SK-N-SH treated with all-trans-retinoic acid at 6 μM for 48 hours (cell line): ENCODE results near the gene FANCE.

Experiments
- ATAC-seq: fragments of 200-7000 bp; cut with Tn5 transposase; 3 replicates; pipeline ENCODE4 v1.9.1; 2020; ENCODE audit warnings: mild to moderate bottlenecking, moderate library complexity
- ARNTL ChIP-seq: fragments of 450-650 bp; formaldehyde crosslinking; IDR thresholded peaks from 2 replicates; pipeline ENCODE4 v1.5.0; 2020; ENCODE audit warnings: low read depth, mild to moderate bottlenecking, moderate library complexity, borderline replicate concordance
- BACH2 ChIP-seq: fragments of 250-450 bp; sonication (Bioruptor Pico); IDR thresholded peaks from 2 replicates; pipeline ENCODE4 v1.9.0; 2021; ENCODE audit warnings: mild to moderate bottlenecking, borderline replicate concordance
- CSDC2 ChIP-seq: fragments of 250-450 bp; sonication (Bioruptor Pico); IDR thresholded peaks from 2 replicates; pipeline ENCODE4 v1.5.0; 2020; ENCODE audit warnings: mild to moderate bottlenecking, moderate library complexity
- CSRNP3 ChIP-seq: fragments of 250-450 bp; sonication (Bioruptor Pico); IDR thresholded peaks from 2 replicates; pipeline ENCODE4 v1.5.1; 2021; ENCODE audit warnings: mild to moderate bottlenecking, moderate library complexity
- GLIS3 ChIP-seq: fragments of 250-450 bp; sonication (Bioruptor Pico); IDR thresholded peaks from 2 replicates; pipeline ENCODE4 v1.5.0; 2020; ENCODE audit warnings: mild to moderate bottlenecking, moderate library complexity
- ISL1 ChIP-seq: fragments of 250-450 bp; sonication (Bioruptor Pico); IDR thresholded peaks from 2 replicates; pipeline ENCODE4 v2.1.2; 2022; ENCODE audit warnings: mild to moderate bottlenecking, moderate library complexity
- OSR1 ChIP-seq: fragments of 250-450 bp; sonication (Bioruptor Pico); IDR thresholded peaks from 2 replicates; pipeline ENCODE4 v1.8.0; 2022; ENCODE audit warnings: moderate library complexity, mild to moderate bottlenecking, inconsistent platforms
- PATZ1 ChIP-seq: fragments of 250-450 bp; sonication (Bioruptor Pico); IDR thresholded peaks from 2 replicates; pipeline ENCODE4 v1.8.0; 2020; ENCODE audit warnings: mild to moderate bottlenecking, moderate library complexity, borderline replicate concordance
- PPARA ChIP-seq: fragments of 250-450 bp; sonication (Bioruptor Pico); IDR thresholded peaks from 2 replicates; pipeline ENCODE4 v1.5.0; 2020; ENCODE audit warnings: mild to moderate bottlenecking, borderline replicate concordance
- RARB ChIP-seq: fragments of 250-450 bp; sonication (Bioruptor Pico); IDR thresholded peaks from 2 replicates; pipeline ENCODE4 v1.8.0; 2021; ENCODE audit warnings: mild to moderate bottlenecking, moderate library complexity
- SNAI2 ChIP-seq: fragments of 250-450 bp; sonication (Bioruptor Pico); IDR thresholded peaks from 2 replicates; pipeline ENCODE4 v1.5.0; 2020; ENCODE audit warnings: mild to moderate bottlenecking, moderate library complexity
- TCF4 ChIP-seq: fragments of 250-450 bp; sonication (Bioruptor Pico); IDR thresholded peaks from 2 replicates; pipeline ENCODE4 v1.8.0; 2021; ENCODE audit warnings: mild to moderate bottlenecking, moderate library complexity, borderline replicate concordance
- TOX ChIP-seq: fragments of 250-450 bp; sonication (Bioruptor Pico); IDR thresholded peaks from 2 replicates; pipeline ENCODE4 v1.8.0; 2021; ENCODE audit warnings: mild to moderate bottlenecking, moderate library complexity, borderline replicate concordance
- TSHZ2 ChIP-seq: fragments of 250-450 bp; sonication (Bioruptor Pico); IDR thresholded peaks from 2 replicates; pipeline ENCODE4 v1.5.0; 2020; ENCODE audit warnings: mild to moderate bottlenecking, moderate library complexity
- ZC3H10 ChIP-seq: fragments of 250-450 bp; sonication (Bioruptor Pico); IDR thresholded peaks from 2 replicates; pipeline ENCODE4 v1.5.1; 2021; ENCODE audit warnings: mild to moderate bottlenecking, moderate library complexity
- ZFP3 ChIP-seq: fragments of 250-450 bp; sonication (Bioruptor Pico); IDR thresholded peaks from 2 replicates; pipeline ENCODE4 v1.5.0; 2020; ENCODE audit warnings: mild to moderate bottlenecking, moderate library complexity
- ZFP30 ChIP-seq: fragments of 450-650 bp; formaldehyde crosslinking; IDR thresholded peaks from 2 replicates; pipeline ENCODE4 v1.5.0; 2022; ENCODE audit warnings: mild to moderate bottlenecking, moderate library complexity
- ZNF565 ChIP-seq: fragments of 450-650 bp; formaldehyde crosslinking; conservative IDR thresholded peaks from 2 replicates; pipeline ENCODE4 v1.5.0; 2020; ENCODE audit warnings: low read depth, mild to moderate bottlenecking, moderate library complexity
- ZNF70 ChIP-seq: fragments of 450-650 bp; formaldehyde crosslinking; IDR thresholded peaks from 2 replicates; pipeline ENCODE4 v1.5.0; 2020; ENCODE audit warnings: mild to moderate bottlenecking, moderate library complexity
- ZNF8 ChIP-seq: fragments of 450-650 bp; formaldehyde crosslinking; IDR thresholded peaks from 2 replicates; pipeline ENCODE4 v1.5.0; 2020; ENCODE audit warnings: mild to moderate bottlenecking, moderate library complexity
- TF ChIP-seq, protein P1 (sequence below): fragments of 250-450 bp; sonication (Bioruptor Pico); IDR thresholded peaks from 2 replicates; pipeline ENCODE4 v1.8.0; 2021; ENCODE audit warnings: low read depth, mild to moderate bottlenecking, moderate library complexity, borderline replicate concordance
- TF ChIP-seq, protein P2 (sequence below): fragments of 250-450 bp; sonication (Bioruptor Pico); IDR thresholded peaks from 2 replicates; pipeline ENCODE4 v1.5.1; 2020; ENCODE audit warnings: low read depth, mild to moderate bottlenecking, moderate library complexity

FANCE gene

DNA sequence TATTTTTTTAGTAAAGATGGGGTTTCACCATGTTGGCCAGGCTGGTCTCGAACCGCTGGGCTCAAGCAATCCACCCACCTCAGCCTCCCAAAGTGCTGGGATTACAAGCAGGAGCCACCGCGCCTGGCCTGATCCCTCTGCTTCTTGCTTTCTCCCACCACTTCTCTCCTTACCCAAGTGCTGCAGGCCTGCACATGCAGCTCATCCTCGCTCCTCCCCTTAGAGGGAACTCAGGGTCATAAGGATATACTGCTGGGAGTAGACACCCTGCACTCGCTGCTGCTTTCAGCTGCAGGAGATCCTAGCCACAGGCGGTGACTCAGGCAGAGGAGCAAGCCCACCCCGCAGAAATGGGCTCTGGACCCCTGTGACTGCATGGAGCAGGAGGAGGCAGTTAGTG, 40.0 kb upstream of the FANCE start:
- TF ChIP-seq ZNF8 (CRISPR knock-in tag) (no peak), TCF4 (CRISPR knock-in tag) (no peak), GLIS3 (no peak), RARB (CRISPR knock-in tag) (no peak)

DNA sequence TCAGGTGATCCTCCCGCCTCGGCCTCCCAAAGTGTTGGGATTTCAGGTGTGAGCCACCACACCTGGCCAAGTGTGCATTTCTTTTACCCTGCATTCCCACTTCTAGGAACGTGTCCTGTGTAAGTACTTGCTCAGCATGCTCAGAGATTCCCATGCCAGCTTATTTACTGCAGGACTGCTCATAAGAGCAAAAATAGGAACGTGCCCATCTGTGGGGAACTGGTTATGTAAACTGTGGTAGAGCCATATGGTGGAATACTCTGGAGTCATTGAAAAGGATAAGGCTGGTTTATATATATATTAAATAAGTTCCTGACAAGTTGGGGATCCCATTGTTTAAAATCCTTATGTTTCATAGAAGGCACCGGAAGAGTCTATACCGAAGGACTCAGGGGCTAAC, 38.2 kb upstream of the FANCE start:
- TF ChIP-seq PATZ1 (CRISPR knock-in tag), result no peak
- no peak for TF ChIP-seq ISL1
- TF ChIP-seq TSHZ2 (CRISPR knock-in tag), result no peak
- no peak for TF ChIP-seq SNAI2 (CRISPR knock-in tag)
- TF ChIP-seq, protein P1, sequence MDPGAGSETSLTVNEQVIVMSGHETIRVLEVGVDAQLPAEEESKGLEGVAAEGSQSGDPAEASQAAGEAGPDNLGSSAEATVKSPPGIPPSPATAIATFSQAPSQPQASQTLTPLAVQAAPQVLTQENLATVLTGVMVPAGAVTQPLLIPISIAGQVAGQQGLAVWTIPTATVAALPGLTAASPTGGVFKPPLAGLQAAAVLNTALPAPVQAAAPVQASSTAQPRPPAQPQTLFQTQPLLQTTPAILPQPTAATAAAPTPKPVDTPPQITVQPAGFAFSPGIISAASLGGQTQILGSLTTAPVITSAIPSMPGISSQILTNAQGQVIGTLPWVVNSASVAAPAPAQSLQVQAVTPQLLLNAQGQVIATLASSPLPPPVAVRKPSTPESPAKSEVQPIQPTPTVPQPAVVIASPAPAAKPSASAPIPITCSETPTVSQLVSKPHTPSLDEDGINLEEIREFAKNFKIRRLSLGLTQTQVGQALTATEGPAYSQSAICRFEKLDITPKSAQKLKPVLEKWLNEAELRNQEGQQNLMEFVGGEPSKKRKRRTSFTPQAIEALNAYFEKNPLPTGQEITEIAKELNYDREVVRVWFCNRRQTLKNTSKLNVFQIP, result no peak
- TF ChIP-seq PPARA, result no peak

More for the DNA sequence above, 40.0 kb upstream of the FANCE start:
- no peak for ATAC-seq

GRCh38 chr6:35415065-35415891, 36.9 kb upstream of the FANCE start:
- TF ChIP-seq ZNF8 (CRISPR knock-in tag), result no peak
- TF ChIP-seq OSR1, result no peak
- no peak for TF ChIP-seq CSDC2 (CRISPR knock-in tag)
- TF ChIP-seq ISL1, result no peak
- TF ChIP-seq TSHZ2 (CRISPR knock-in tag), result no peak
- TF ChIP-seq PATZ1 (CRISPR knock-in tag), result no peak
- TF ChIP-seq ZNF70 (CRISPR knock-in tag), result no peak
- no peak for TF ChIP-seq ZC3H10 (CRISPR knock-in tag)
- TF ChIP-seq ZFP3, result no peak
- TF ChIP-seq ZFP30 (CRISPR knock-in tag), result no peak
- no peak for TF ChIP-seq SNAI2 (CRISPR knock-in tag)
- no peak for TF ChIP-seq TCF4 (CRISPR knock-in tag)
- TF ChIP-seq, protein P2, sequence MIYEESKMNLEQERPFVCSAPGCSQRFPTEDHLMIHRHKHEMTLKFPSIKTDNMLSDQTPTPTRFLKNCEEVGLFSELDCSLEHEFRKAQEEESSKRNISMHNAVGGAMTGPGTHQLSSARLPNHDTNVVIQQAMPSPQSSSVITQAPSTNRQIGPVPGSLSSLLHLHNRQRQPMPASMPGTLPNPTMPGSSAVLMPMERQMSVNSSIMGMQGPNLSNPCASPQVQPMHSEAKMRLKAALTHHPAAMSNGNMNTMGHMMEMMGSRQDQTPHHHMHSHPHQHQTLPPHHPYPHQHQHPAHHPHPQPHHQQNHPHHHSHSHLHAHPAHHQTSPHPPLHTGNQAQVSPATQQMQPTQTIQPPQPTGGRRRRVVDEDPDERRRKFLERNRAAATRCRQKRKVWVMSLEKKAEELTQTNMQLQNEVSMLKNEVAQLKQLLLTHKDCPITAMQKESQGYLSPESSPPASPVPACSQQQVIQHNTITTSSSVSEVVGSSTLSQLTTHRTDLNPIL, result no peak
- TF ChIP-seq ZNF565, result no peak
- TF ChIP-seq ARNTL (CRISPR knock-in tag), result no peak
- TF ChIP-seq PPARA, result no peak
- TF ChIP-seq BACH2 (CRISPR knock-in tag), result no peak
- TF ChIP-seq CSRNP3 (CRISPR knock-in tag), result no peak
- no peak for TF ChIP-seq TOX (CRISPR knock-in tag)
- ATAC-seq, result peak; percentile 96

More for the DNA sequence above, 38.2 kb upstream of the FANCE start:
- ATAC-seq, result no peak
